GM23248 (cell line): ENCODE results near the gene PADI1. TPM values are rescaled to one million over a fixed set of nuclear protein-coding genes. Genes with fewer than 3 reads are reported as not detected.
A peak's percentile ranks its signal among the peaks of the same experiment; 100 is the strongest.

Experiments
- DNase-seq: peaks from one replicate; pipeline ENCODE4 v3.0.0-alpha.2; 2015
- H2AFZ ChIP-seq: fragments of 200-600 bp; sonication (generic); 2 replicates; pipeline ENCODE4 v1.6.1; 2016; ENCODE audit warnings: antibody characterized with exemption
- H3F3A ChIP-seq: fragments of 200-600 bp; sonication (generic); 2 replicates; pipeline ENCODE4 v1.6.1; 2016; ENCODE audit warnings: mild to moderate bottlenecking, antibody characterized with exemption, mixed run types; ENCODE audit not compliant: insufficient read depth
- H3K27ac ChIP-seq: fragments of 200-600 bp; sonication (generic); 2 replicates; pipeline ENCODE4 v1.5.1; 2016; ENCODE audit warnings: mild to moderate bottlenecking
- H3K27me3 ChIP-seq: fragments of 200-600 bp; sonication (generic); replicated peaks from 2 replicates; pipeline ENCODE4 v1.6.1; 2016; ENCODE audit warnings: mild to moderate bottlenecking; ENCODE audit not compliant: insufficient read depth
- H3K36me3 ChIP-seq: fragments of 200-600 bp; sonication (generic); 2 replicates; pipeline ENCODE4 v1.6.1; 2016; ENCODE audit warnings: low read depth, mild to moderate bottlenecking
- H3K4me1 ChIP-seq: fragments of 200-600 bp; sonication (generic); 2 replicates; pipeline ENCODE4 v1.6.1; 2016; ENCODE audit warnings: mild to moderate bottlenecking; ENCODE audit not compliant: insufficient read depth
- H3K4me2 ChIP-seq: fragments of 200-600 bp; sonication (generic); one replicate; pipeline ENCODE4 v1.6.1; 2016; ENCODE audit warnings: mild to moderate bottlenecking; ENCODE audit not compliant: unreplicated experiment
- H3K4me3 ChIP-seq: fragments of 200-600 bp; sonication (generic); 2 replicates; pipeline ENCODE4 v1.5.1; 2016; ENCODE audit warnings: mild to moderate bottlenecking
- H3K79me2 ChIP-seq: fragments of 200-600 bp; sonication (generic); 2 replicates; pipeline ENCODE4 v1.6.1; 2016; ENCODE audit warnings: mild to moderate bottlenecking; ENCODE audit not compliant: insufficient read depth
- H3K9ac ChIP-seq: fragments of 200-600 bp; sonication (generic); 2 replicates; pipeline ENCODE4 v1.6.1; 2016; ENCODE audit warnings: mild to moderate bottlenecking
- H3K9me2 ChIP-seq: fragments of 200-600 bp; sonication (generic); 2 replicates; pipeline ENCODE4 v1.6.1; 2016; ENCODE audit warnings: mixed run types, mild to moderate bottlenecking, moderate library complexity; ENCODE audit not compliant: insufficient read depth
- H3K9me3 ChIP-seq: fragments of 200-600 bp; sonication (generic); one replicate; pipeline ENCODE4 v1.6.1; 2017; ENCODE audit warnings: low read depth
- H4K20me1 ChIP-seq: fragments of 200-600 bp; sonication (generic); 2 replicates; pipeline ENCODE4 v1.6.0; 2016; ENCODE audit not compliant: insufficient read depth
- EZH2 ChIP-seq: fragments of 200-600 bp; sonication (generic); IDR thresholded peaks from 2 replicates; pipeline ENCODE4 v1.6.1; 2018; ENCODE audit warnings: antibody characterized with exemption, mild to moderate bottlenecking; ENCODE audit not compliant: insufficient read depth, poor library complexity, severe bottlenecking
- EZH2phosphoT487 ChIP-seq: fragments of 200-600 bp; sonication (generic); IDR thresholded peaks from 2 replicates; pipeline ENCODE4 v1.6.1; 2018; ENCODE audit warnings: antibody characterized with exemption, moderate library complexity, mild to moderate bottlenecking, low read depth; ENCODE audit not compliant: insufficient read depth
- WGBS, 2 experiments: methylation state at CpG; one replicate each; pipeline ENCODE4 v1.1.6; 2015 to 2017; ENCODE audit warnings: low lambda C conversion rate in 2 of 2, low coverage in 1 of 2; ENCODE audit errors: missing lambda C conversion rate in 2 of 2; 5-methylcytosine and 5-hydroxymethylcytosine counted together
- in situ Hi-C: fragments of 300-500 bp; cut with MboI; formaldehyde crosslinking; loops from 2 replicates; pipeline ENCODE4 v1.15.0; 2020
- polyA plus RNA-seq: library from polyadenylated mRNA; unstranded; fragments of >200 nt; fragmentation: Nextera tagmentation; extraction: Ambion mirVana; gene quantifications from 2 replicates; pipeline ENCODE4 v1.2.1, GENCODE V29; 2016
- total RNA-seq: library from RNA; depleted of rRNA; stranded (reverse); fragments of >200 nt; shearing (Covaris generic); gene quantifications from 2 replicates; pipeline ENCODE4 v1.2.3, GENCODE V29; 2014

PADI1 gene
- total and polyA plus RNA-seq, 2 experiments from 2014 or later = under 0.01 to 0.14 TPM

DNA sequence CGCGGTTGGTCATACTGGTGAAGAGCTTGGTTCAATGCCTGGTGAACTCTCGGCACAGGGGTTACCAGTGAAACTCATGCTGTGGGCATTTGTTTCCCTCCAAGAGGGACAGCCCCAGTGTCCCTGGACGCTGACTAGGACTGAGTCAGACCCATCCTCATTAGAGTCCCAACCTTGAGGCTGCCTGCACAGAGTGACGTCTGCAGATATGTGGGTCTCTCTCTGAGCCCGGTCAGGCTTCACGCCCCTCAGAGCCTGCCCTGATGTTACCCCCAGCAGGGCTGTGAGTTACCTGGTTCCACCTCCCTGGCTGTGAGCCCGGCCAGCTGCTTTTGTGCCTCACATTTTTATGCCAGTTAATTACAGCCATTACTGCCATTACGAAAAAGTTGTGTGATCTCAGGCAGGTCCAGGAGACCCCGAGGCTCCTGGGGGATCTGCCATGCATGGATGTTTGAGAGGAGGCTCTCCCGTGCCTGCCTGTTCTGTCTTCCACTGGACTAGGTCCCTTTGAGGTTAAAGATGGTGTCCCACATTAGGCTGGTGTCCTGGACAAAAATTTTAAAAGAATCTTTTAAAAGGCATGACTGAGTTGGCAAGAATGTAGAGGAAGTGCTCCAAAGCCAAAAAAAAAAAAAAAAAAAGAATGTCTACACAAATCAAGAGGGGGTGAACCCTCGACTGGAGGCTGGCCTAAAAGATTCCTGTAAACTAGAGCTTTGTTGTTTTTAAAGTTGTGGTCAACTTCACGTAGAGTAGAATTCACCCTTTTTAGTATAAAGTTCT lies 36.6 kb upstream of the PADI1 start:
- Histone ChIP-seq H3K9ac (peak overlapping the region; percentile 58), H2AFZ (peak overlapping the region; percentile 36; the same call in 1 of the 2 replicates), H3K4me1 (peaks cover 34% of the 10 kb centered on the region), H3K4me3 (peak overlapping the region; percentile 52), H3K27ac (peak overlapping the region; percentile 90), H3K9me2 (no peaks in the 10 kb centered on the region), H3K79me2 (no peaks in the 10 kb centered on the region), H3K4me2 (peak overlapping the region; percentile 52), H3K27me3 (no peaks in the 10 kb centered on the region), H3F3A (peaks cover 31% of the 10 kb centered on the region), H3K9me3 (no peaks in the 10 kb centered on the region), H4K20me1 (no peaks in the 10 kb centered on the region), H3K36me3 (no peaks in the 10 kb centered on the region)
- in situ Hi-C loops = no loop called here
- DNase-seq = peak; percentile 94
- 4 to 6% methylated on average over 13 of the region's 13 CpGs for WGBS, 2 experiments
- TF ChIP-seq EZH2 (no peak), EZH2phosphoT487 (no peak)

DNA sequence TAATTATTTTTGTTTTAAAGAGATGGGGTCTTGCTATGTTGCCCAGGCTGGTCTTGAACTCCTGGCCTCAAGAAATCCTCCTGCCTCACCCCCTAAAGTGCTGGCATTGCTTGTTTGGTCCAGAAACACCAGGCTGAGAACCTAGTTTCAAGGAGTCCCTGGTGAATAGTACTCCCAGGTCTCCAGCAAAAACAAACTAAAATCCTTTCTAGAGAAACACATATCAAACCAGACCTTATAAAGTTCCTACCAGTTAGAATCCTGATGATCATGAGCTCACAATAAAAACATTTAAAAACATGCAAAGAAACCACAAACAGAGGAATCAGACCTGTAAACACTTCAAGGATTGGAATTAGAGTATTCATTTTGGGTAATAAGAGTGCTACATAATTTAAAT lies 34.4 kb upstream of the PADI1 start:
- Histone ChIP-seq H3K4me3 (no peak overlapping the region), H3K4me2 (no peak overlapping the region), H2AFZ (0 out of 2 replicates have a peak overlapping the region, but pooled peaks have one; percentile 4), H3K4me1 (peaks cover 34% of the 10 kb centered on the region), H3K27ac (peak overlapping the region; percentile 14), H3K36me3 (no peaks in the 10 kb centered on the region), H3K9me2 (no peaks in the 10 kb centered on the region), H3K9ac (no peak overlapping the region), H3F3A (peaks cover 31% of the 10 kb centered on the region), H3K27me3 (no peaks in the 10 kb centered on the region), H4K20me1 (no peaks in the 10 kb centered on the region), H3K9me3 (no peaks in the 10 kb centered on the region), H3K79me2 (no peaks in the 10 kb centered on the region)
- in situ Hi-C loops = no loop called here
- DNase-seq = peak; percentile 64
- no peak for TF ChIP-seq EZH2
- TF ChIP-seq EZH2phosphoT487 = no peak

DNA sequence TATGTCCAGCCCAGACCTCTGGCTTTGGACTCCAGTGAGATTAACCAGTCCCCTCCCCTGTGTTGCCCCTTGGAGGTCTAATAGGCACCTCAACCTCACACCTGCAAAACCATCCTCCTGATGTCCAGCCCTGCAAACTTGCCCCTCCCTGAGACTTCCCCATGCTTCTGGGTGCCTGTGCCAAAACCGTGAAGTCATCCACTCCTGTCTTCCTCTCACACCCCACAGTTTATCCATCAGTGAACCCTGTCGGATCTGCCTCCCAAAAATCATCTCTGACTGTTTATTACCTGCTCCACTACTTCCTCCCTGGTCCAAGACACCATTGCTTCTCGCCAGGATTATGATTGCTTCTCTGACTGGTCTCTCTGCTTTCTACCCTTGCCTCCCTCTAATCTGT lies 31.7 kb upstream of the PADI1 start:
- no peak overlapping the region for H3K27ac ChIP-seq
- no peak overlapping the region for H3K4me2 ChIP-seq
- in situ Hi-C loops = no loop called here
- no peak for DNase-seq
- no peaks in the 10 kb centered on the region for H3K27me3 ChIP-seq
- no peaks in the 10 kb centered on the region for H3K79me2 ChIP-seq
- no peak overlapping the region for H2AFZ ChIP-seq
- peaks cover 29% of the 10 kb centered on the region for H3K4me1 ChIP-seq
- 31 to 39% methylated on average over 3 of the region's 3 CpGs for WGBS, 2 experiments
- peaks cover 36% of the 10 kb centered on the region for H3F3A ChIP-seq
- no peak for TF ChIP-seq EZH2
- TF ChIP-seq EZH2phosphoT487 = no peak
- H3K4me3 ChIP-seq = no peak overlapping the region
- H3K36me3 ChIP-seq = no peaks in the 10 kb centered on the region; the same call in 1 of the 2 replicates
- H3K9me2 ChIP-seq = no peaks in the 10 kb centered on the region
- H4K20me1 ChIP-seq = no peaks in the 10 kb centered on the region
- H3K9me3 ChIP-seq = no peaks in the 10 kb centered on the region
- no peak overlapping the region for H3K9ac ChIP-seq

DNA sequence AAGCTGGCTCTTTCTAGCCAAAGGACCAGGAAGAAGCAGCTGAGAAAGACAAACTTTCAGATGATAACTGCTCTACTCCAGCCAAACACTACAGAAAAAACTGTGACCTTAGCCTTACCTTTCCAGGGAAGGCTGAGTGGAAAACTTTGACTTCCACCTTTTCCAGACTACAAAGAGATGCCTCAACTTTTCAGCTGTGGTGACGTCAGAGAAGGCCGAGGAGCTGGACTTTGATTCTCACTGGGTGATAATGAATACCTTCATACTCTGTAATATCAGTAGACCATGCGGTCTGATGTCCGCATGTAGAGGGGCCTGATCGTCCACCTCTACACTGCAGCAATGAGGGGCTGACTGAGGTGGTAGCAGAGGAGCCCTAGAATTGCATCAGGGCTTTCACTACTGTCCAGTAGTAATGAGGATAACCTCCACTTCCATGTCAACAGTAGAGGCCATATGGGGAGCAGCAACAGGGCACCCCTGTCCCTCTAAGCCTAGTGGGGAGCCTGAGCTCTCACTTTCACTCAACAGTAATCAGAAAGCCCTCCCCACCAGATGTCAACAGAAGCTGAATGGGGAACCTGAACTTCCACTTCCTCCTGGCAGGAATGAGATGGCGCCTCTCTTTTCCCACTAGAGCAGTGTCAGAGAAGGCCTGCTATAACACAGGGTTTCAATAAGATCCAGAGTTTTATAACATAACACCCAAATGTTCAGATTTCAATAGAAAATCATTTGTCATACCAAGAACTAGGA lies 28.4 kb upstream of the PADI1 start:
- WGBS, 2 experiments = 65 to 70% methylated on average over 6 of the region's 6 CpGs
- Histone ChIP-seq H4K20me1 (no peaks in the 10 kb centered on the region), H2AFZ (peak overlapping the region; percentile 13; the same call in 1 of the 2 replicates), H3K9ac (no peak overlapping the region), H3K9me3 (no peaks in the 10 kb centered on the region), H3K9me2 (no peaks in the 10 kb centered on the region), H3K4me3 (no peak overlapping the region), H3K36me3 (no peaks in the 10 kb centered on the region; the same call in 1 of the 2 replicates), H3F3A (peaks cover 12% of the 10 kb centered on the region; the same call in 1 of the 2 replicates), H3K27me3 (no peaks in the 10 kb centered on the region), H3K4me1 (peaks cover 4% of the 10 kb centered on the region; the same call in 1 of the 2 replicates), H3K79me2 (no peaks in the 10 kb centered on the region), H3K4me2 (no peak overlapping the region), H3K27ac (no peak overlapping the region)
- no peak for DNase-seq
- TF ChIP-seq EZH2phosphoT487 (no peak), EZH2 (no peak)
- in situ Hi-C loops = no loop called here
